GM18502 (cell line): ENCODE measurements around the gene STAM2.
A peak's percentile ranks its signal among the peaks of the same experiment; 100 is the strongest.

Experiments
- ATAC-seq: cut with Tn5 transposase; IDR thresholded peaks from one replicate; pipeline ENCODE4 v1.9.1; 2021; ENCODE audit warnings: mild to moderate bottlenecking; ENCODE audit not compliant: unreplicated experiment, poor library complexity

STAM2 gene

GRCh38 chr2:152078662-152079061 lies 96.9 kb downstream of the STAM2 start:
- peak; percentile 93 for ATAC-seq

DNA sequence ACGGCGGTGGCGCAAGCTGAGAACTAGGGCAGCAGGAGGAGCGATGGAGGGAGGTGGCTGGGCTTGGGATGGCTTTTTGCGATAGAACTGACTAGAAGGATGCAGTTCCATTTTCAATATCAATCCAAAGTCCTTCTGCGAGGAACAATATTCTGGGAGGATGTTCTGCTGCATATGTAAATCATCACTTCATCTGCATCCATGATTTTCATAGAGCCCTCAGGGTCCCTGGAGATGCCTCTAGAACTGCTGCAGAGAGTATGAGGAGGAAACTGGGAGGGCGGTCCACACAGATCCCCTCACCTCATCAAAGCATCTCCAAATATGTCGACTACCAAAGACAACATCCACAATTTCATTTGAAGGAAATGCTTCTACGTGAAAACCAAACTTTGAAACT lies 97.5 kb downstream of the STAM2 start:
- ATAC-seq = no peak

DNA sequence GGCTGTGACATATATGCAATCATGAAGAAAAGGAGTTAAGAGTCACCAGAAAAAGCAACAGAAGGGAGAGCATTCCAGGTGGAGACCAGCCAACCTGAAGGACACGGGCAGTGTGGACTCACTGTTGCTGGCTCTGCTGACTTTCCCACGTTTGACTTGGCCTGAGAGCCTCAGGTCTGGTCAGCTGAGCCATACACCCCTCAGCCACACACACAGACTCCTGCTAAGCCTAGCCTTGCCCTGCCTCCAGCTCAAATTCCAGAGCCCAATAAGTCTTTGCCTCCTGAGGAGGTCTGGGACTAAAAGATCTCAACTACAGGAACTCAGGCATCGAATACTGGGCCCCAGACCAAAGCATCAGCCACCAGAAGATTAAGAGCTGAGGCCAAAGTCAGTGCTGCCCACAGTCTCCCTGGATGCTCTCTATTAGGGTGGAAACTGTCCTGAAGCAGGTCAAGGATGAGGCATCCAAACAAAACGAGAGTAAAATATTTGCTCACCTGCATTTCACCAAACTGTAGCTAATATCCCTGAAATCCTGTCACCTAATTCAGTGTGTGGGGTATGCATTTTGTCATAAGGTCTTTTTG lies 100.0 kb downstream of the STAM2 start:
- no peak for ATAC-seq

DNA sequence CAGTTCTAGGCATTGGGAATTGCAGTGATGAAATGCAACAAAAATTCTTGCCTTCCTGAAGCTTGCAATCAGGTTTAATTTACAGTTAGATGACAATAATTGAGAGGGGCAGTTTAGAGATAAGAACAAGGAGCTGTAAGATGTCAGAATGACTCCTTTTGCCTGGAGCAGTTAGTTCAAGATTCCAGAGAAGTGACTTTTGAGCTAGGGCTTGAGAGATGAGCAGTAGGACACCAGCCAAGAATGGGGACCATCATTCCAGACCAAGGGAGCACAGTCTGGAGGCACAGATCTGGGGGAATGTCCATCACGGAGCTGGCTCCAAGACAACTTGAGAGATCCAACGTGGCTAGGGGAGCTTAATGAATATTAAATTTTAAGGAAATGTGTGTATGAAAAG lies 103.6 kb downstream of the STAM2 start:
- ATAC-seq = no peak

- ATAC-seq = no peak
Observed at GRCh38 chr2:152071518-152071917, 104.0 kb downstream of the STAM2 start.

- ATAC-seq = peak; percentile 87
Observed at GRCh38 chr2:152071092-152071491, 104.5 kb downstream of the STAM2 start.

DNA sequence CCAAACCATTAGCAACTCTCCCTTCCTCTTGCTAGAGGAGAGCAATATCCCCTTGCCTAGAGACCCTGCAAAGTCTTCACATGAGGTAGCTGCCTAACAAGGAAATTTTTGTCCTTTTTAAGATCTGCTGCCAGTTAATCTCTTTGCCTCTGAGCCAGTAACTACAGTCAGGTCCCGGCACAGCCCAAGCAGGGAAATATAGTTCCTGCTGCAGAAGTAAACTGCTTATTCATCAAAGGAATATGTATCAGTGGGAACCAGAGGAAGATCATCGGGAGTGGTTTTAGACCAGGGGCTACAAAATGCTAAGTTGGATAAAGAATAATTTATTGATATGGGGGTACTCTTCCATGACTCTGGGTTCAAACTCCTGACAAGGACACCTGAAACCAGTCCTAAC lies 107.3 kb downstream of the STAM2 start:
- ATAC-seq = no peak

GRCh38 chr2:152067823-152068222 lies 107.7 kb downstream of the STAM2 start:
- no peak for ATAC-seq
